NCI-H82 treated with DMSO at 0.1 percent for 48 hours (cell line): ENCODE results near the gene CCDC80.

Experiments used
- DNase-seq: peaks from one replicate; lab custom pipeline; 2025; ENCODE audit not compliant: unreplicated experiment; lab: John Stamatoyannopoulos, UW

The CCDC80 gene

GRCh38 chr3:112587336-112587735 lies 53.6 kb downstream of the CCDC80 start:
- no peak for DNase-seq

GRCh38 chr3:112585782-112586181 lies 55.2 kb downstream of the CCDC80 start:
- DNase-seq, result no peak

- no peak for DNase-seq
These were observed 57.8 kb downstream of the CCDC80 start for GRCh38 chr3:112583105-112583504.

GRCh38 chr3:112582244-112582874 lies 58.6 kb downstream of the CCDC80 start:
- DNase-seq, result peak; percentile 4

- DNase-seq, result no peak
These were observed 61.2 kb downstream of the CCDC80 start for GRCh38 chr3:112579697-112580096.

- DNase-seq, result no peak
These were observed 61.7 kb downstream of the CCDC80 start for GRCh38 chr3:112579232-112579631.

- no peak for DNase-seq
These were observed 68.2 kb downstream of the CCDC80 start for GRCh38 chr3:112572701-112573100.

GRCh38 chr3:112569265-112569664 lies 71.7 kb downstream of the CCDC80 start:
- DNase-seq, result no peak

GRCh38 chr3:112568642-112569041 lies 72.3 kb downstream of the CCDC80 start:
- DNase-seq, result no peak

GRCh38 chr3:112564940-112565305 lies 76.0 kb downstream of the CCDC80 start:
- no peak for DNase-seq

GRCh38 chr3:112564247-112564939 lies 76.5 kb downstream of the CCDC80 start:
- DNase-seq, result peak; percentile 40

GRCh38 chr3:112561734-112562529 lies 79.0 kb downstream of the CCDC80 start, which contains the start of the genes ATG3 and SLC35A5:
Gene ATG3, minus strand, starts transcription at chr3:112561962. Its CDS starts 434 bp downstream, at chr3:112561528.
Gene SLC35A5, plus strand, starts transcription at chr3:112562045. Its CDS starts 1,359 bp downstream, at chr3:112563404.
- DNase-seq, result peak; percentile 99

- peak; percentile 45 for DNase-seq
These were observed 79.5 kb downstream of the CCDC80 start for GRCh38 chr3:112561484-112561733.

- peak; percentile 32 for DNase-seq
These were observed 80.0 kb downstream of the CCDC80 start for GRCh38 chr3:112560721-112561483.

- no peak for DNase-seq
These were observed 80.6 kb downstream of the CCDC80 start for GRCh38 chr3:112560307-112560706.

GRCh38 chr3:112557976-112558375 lies 83.0 kb downstream of the CCDC80 start:
- DNase-seq, result no peak

- no peak for DNase-seq
These were observed 85.3 kb downstream of the CCDC80 start for GRCh38 chr3:112555535-112556170.

- no peak for DNase-seq
These were observed 90.1 kb downstream of the CCDC80 start for GRCh38 chr3:112550859-112551258.
